Colonic mucosa (tissue), 4 donors: ENCODE data around the gene ERCC3. TPM values are rescaled to one million over a fixed set of nuclear protein-coding genes. Genes with fewer than 3 reads are reported as not detected.

ENCODE experiments used
- DNase-seq: peaks from one replicate; pipeline ENCODE4 v3.0.0-alpha.2; 2020
- H3K27ac ChIP-seq: fragments of 200-600 bp; one replicate; pipeline ENCODE4 v1.8.0; 2021
- H3K27me3 ChIP-seq: fragments of 200-600 bp; one replicate; pipeline ENCODE4 v1.8.0; 2021
- H3K36me3 ChIP-seq: fragments of 200-600 bp; one replicate; pipeline ENCODE4 v1.8.0; 2021
- H3K4me1 ChIP-seq: fragments of 200-600 bp; one replicate; pipeline ENCODE4 v1.8.0; 2021; ENCODE audit warnings: mild to moderate bottlenecking
- H3K4me3 ChIP-seq: fragments of 200-600 bp; one replicate; pipeline ENCODE4 v1.8.0; 2021
- H3K9ac ChIP-seq, 2 donors: one replicate each; pipeline ENCODE4 v1.7.0; 2013; ENCODE audit warnings: control low read depth in 2 of 2, low read depth in 2 of 2, low read length in 2 of 2
- H3K9me3 ChIP-seq: fragments of 200-600 bp; one replicate; pipeline ENCODE4 v1.8.0; 2021
- CTCF ChIP-seq: fragments of 200-600 bp; IDR thresholded peaks from one replicate; pipeline ENCODE4 v1.8.0; 2022; ENCODE audit warnings: antibody characterized with exemption, mild to moderate bottlenecking
- intact Hi-C: fragments of 100-400 bp; cut with DNase I; formaldehyde crosslinking; loops from one replicate; pipeline ENCODE4 v1.14.1; 2022
- total RNA-seq, 2 donors: library from RNA; stranded (reverse); fragmentation: NEBNext Ultra II Directional in 1 of 2; extraction: Animal tissue kit (Norgen Biotek cat#: 25700) in 1 of 2; gene quantifications; one replicate each; pipeline ENCODE4 v1.2.1, GENCODE V29; 2021
- donor health status: healthy.
- donor health status: DM: no; HTN: no; CAD: no.
- donor health status: DM: no; HTN: no; CAD: no.

The ERCC3 gene
- total RNA-seq, 2 donors from 2014 or later, result 27.8 to 32.5 TPM

- H3K9ac ChIP-seq, result no peak overlapping the region
- H3K4me1 ChIP-seq, result no peaks in the 10 kb centered on the region
- no peak for TF ChIP-seq CTCF
- intact Hi-C loops, result no loop called here
- peaks cover 19% of the 10 kb centered on the region for H3K36me3 ChIP-seq
- no peak for DNase-seq
- H3K4me3 ChIP-seq, result no peak overlapping the region
- no peak overlapping the region for H3K27ac ChIP-seq
- no peaks in the 10 kb centered on the region for H3K27me3 ChIP-seq
- no peaks in the 10 kb centered on the region for H3K9me3 ChIP-seq
Measured at GRCh38 chr2:127270663-127271062, 23.3 kb downstream of the ERCC3 start.

GRCh38 chr2:127261804-127262406, 32.0 kb downstream of the ERCC3 start:
- Histone ChIP-seq H3K4me3 (no peak overlapping the region), H3K36me3 (peaks cover 10% of the 10 kb centered on the region), H3K27ac (no peak overlapping the region), H3K9ac (no peak overlapping the region), H3K27me3 (no peaks in the 10 kb centered on the region), H3K9me3 (no peaks in the 10 kb centered on the region), H3K4me1 (no peaks in the 10 kb centered on the region)
- intact Hi-C loops, result no loop called here
- no peak for TF ChIP-seq CTCF
- no peak for DNase-seq

GRCh38 chr2:127259355-127259754, 34.6 kb downstream of the ERCC3 start:
- DNase-seq, result no peak
- no peak for TF ChIP-seq CTCF

GRCh38 chr2:127256866-127257265, 37.1 kb downstream of the ERCC3 start:
- peaks cover 10% of the 10 kb centered on the region for H3K36me3 ChIP-seq

More at GRCh38 chr2:127259355-127259754, 34.6 kb downstream of the ERCC3 start:
- H3K27me3 ChIP-seq, result no peaks in the 10 kb centered on the region
- peaks cover 10% of the 10 kb centered on the region for H3K36me3 ChIP-seq
- no peak overlapping the region for H3K27ac ChIP-seq
- no peak overlapping the region for H3K9ac ChIP-seq
- H3K4me1 ChIP-seq, result no peaks in the 10 kb centered on the region
- no peaks in the 10 kb centered on the region for H3K9me3 ChIP-seq
- intact Hi-C loops, result no loop called here
- no peak overlapping the region for H3K4me3 ChIP-seq

GRCh38 chr2:127256381-127256780, 37.6 kb downstream of the ERCC3 start:
- no peaks in the 10 kb centered on the region for H3K27me3 ChIP-seq
- H3K9me3 ChIP-seq, result no peaks in the 10 kb centered on the region
- no peak overlapping the region for H3K4me3 ChIP-seq
- H3K4me1 ChIP-seq, result no peaks in the 10 kb centered on the region
- H3K36me3 ChIP-seq, result peaks cover 10% of the 10 kb centered on the region
- intact Hi-C loops, result no loop called here
- no peak overlapping the region for H3K27ac ChIP-seq
- no peak for TF ChIP-seq CTCF
- DNase-seq, result no peak
- H3K9ac ChIP-seq, result no peak overlapping the region

More at GRCh38 chr2:127256866-127257265, 37.1 kb downstream of the ERCC3 start:
- Histone ChIP-seq H3K4me1 (no peaks in the 10 kb centered on the region), H3K9me3 (no peaks in the 10 kb centered on the region), H3K27ac (no peak overlapping the region), H3K9ac (no peak overlapping the region), H3K4me3 (no peak overlapping the region), H3K27me3 (no peaks in the 10 kb centered on the region)
- intact Hi-C loops, result no loop called here
- TF ChIP-seq CTCF, result no peak
- DNase-seq, result no peak
